Measurements from ENCODE around the gene EID3. TPM values are rescaled to one million over a fixed set of nuclear protein-coding genes. Genes with fewer than 3 reads are reported as not detected.

Gene EID3
- polyA plus RNA-seq, 2 donors: 0.74 to 1.0 TPM

- 50% methylated on average over 5 of the region's 5 CpGs for WGBS, 2 donors
- H3K36me3 ChIP-seq (ENCODE audit: control insufficient read depth in 2 of 2, insufficient read depth in 2 of 2, low read length in 1 of 2): no peaks in the 10 kb centered on the region
- no peaks in the 10 kb centered on the region for H3K4me1 ChIP-seq (ENCODE audit: control insufficient read depth in 2 of 2, insufficient read depth in 2 of 2, low read length in 1 of 2)
- no peak overlapping the region for H3K27ac ChIP-seq (ENCODE audit: low read depth in 2 of 2, low read length in 1 of 2)
- H3K27me3 ChIP-seq (ENCODE audit: control insufficient read depth in 1 of 2, insufficient read depth in 2 of 2, low read length in 2 of 2): no peaks in the 10 kb centered on the region
- no peaks in the 10 kb centered on the region for H3K9me3 ChIP-seq (ENCODE audit: control insufficient read depth in 2 of 2, insufficient read depth in 1 of 2, low read depth in 1 of 2, low read length in 1 of 2)
- no peak overlapping the region for H3K4me3 ChIP-seq (ENCODE audit: low read depth in 1 of 2, low read length in 2 of 2)
Measured at GRCh38 chr12:104275689-104276088, 27.9 kb upstream of the EID3 start.

DNA sequence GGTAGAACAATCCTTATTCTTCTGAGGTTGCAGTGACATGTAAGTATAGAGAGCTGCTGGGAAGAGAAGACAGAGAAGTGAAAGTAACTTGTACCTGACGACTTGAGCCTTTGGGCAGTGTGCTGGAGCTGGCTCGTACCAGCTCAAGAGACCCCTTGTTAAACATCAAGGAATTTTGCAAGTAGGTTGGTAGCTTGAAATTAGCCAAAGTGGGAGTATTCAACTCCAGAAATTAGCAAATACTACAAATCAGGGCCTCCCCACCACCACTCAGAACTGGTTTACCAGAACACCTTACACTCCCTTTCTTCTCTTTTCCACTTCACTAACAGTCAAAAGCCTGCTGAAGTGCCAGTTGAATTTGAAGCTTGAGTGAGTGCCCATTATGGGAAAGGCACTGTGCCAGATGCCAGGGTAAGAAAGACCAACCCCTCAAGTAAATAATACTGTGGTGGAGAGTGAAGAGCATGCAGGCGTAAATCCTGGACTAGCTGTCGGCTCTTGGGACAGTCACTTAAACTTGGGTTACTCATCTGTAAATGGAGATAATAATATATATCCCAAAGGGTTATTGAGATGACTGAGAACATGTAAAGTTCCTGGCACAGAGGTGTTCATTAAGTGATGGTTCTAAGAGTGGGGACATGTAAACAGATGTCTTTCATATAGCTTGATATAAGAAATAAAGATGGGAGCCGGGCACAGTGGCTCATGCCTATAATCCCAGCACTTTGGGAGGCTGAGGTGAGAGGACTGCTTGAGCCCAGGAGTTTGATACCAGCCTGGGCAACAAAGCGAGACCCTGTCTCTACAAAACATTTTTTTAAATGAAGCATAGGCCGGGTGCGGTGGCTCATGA lies 27.0 kb upstream of the EID3 start:
- Histone ChIP-seq H3K4me3 (ENCODE audit: low read depth in 1 of 2, low read length in 2 of 2) (peak overlapping the region in 1 of 2 donors; percentile 23), H3K36me3 (ENCODE audit: control insufficient read depth in 2 of 2, insufficient read depth in 2 of 2, low read length in 1 of 2) (no peaks in the 10 kb centered on the region), H3K27ac (ENCODE audit: low read depth in 2 of 2, low read length in 1 of 2) (peak overlapping the region; percentile 44 to 57), H3K9me3 (ENCODE audit: control insufficient read depth in 2 of 2, insufficient read depth in 1 of 2, low read depth in 1 of 2, low read length in 1 of 2) (no peaks in the 10 kb centered on the region), H3K27me3 (ENCODE audit: control insufficient read depth in 1 of 2, insufficient read depth in 2 of 2, low read length in 2 of 2) (no peaks in the 10 kb centered on the region), H3K4me1 (ENCODE audit: control insufficient read depth in 2 of 2, insufficient read depth in 2 of 2, low read length in 1 of 2) (no peaks in the 10 kb centered on the region)
- WGBS, 2 donors: 65 to 71% methylated on average over 8 of the region's 8 CpGs

GRCh38 chr12:104279164-104279563 lies 24.4 kb upstream of the EID3 start:
- Histone ChIP-seq H3K27ac (ENCODE audit: low read depth in 2 of 2, low read length in 1 of 2) (no peak overlapping the region), H3K27me3 (ENCODE audit: control insufficient read depth in 1 of 2, insufficient read depth in 2 of 2, low read length in 2 of 2) (no peaks in the 10 kb centered on the region), H3K4me3 (ENCODE audit: low read depth in 1 of 2, low read length in 2 of 2) (no peak overlapping the region), H3K9me3 (ENCODE audit: control insufficient read depth in 2 of 2, insufficient read depth in 1 of 2, low read depth in 1 of 2, low read length in 1 of 2) (no peaks in the 10 kb centered on the region), H3K36me3 (ENCODE audit: control insufficient read depth in 2 of 2, insufficient read depth in 2 of 2, low read length in 1 of 2) (no peaks in the 10 kb centered on the region), H3K4me1 (ENCODE audit: control insufficient read depth in 2 of 2, insufficient read depth in 2 of 2, low read length in 1 of 2) (no peaks in the 10 kb centered on the region)

DNA sequence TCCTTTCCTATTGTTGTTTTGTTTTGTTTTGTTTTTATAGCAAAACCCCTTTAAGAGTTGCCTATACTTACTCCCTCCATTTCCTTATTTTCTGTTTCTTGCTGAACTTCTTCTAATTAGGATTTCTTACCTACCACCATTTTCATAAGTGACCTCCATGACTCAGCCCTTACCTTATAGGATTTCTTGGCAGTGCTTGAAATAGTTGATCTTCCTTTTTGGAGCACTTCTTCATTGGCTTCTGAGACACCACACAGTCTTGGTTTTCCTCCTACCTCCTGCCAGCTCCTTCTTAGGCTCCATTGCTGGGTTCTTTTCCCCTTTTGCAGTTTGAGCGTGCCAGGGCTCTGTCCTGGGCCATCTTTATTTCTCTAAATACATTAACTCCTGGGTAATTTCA lies 23.4 kb upstream of the EID3 start:
- 91 to 98% methylated on average over 1 of the region's 1 CpG for WGBS, 2 donors
- Histone ChIP-seq H3K36me3 (ENCODE audit: control insufficient read depth in 2 of 2, insufficient read depth in 2 of 2, low read length in 1 of 2) (no peaks in the 10 kb centered on the region), H3K27ac (ENCODE audit: low read depth in 2 of 2, low read length in 1 of 2) (no peak overlapping the region)

DNA sequence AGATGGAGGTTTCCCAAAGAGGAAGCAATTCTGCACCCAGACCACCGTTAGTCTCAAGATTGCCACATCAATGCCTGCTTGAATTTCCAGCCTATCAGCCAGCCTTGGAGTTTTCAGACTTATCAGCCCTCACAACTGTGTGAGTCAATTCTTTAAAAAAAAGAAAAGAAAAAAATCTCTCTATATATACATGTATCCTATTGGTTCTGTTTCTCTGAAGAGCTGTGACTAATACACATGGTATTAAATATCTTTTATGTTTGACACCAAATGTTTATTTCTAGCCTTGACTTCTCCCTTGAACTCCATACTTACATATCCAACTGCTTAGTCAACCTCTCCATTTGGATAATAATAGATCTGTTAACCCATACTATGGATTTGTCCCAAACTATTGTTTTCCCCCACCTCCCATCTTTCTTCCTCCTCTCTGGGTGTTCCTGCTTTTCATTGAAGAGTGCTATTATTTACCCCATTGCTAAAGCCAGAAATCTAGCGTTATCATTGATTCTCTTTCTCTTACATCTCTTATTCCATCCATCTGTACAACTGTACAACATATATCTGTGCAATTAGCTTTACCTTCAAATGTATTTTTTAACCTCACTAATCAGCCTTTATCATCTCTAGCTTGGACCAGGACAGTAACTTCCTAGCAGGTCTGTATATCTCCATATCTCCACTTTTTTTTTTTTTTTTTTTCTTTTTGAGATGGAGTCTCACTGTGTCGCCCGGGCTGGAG lies 22.7 kb upstream of the EID3 start:
- Histone ChIP-seq H3K27me3 (ENCODE audit: control insufficient read depth in 1 of 2, insufficient read depth in 2 of 2, low read length in 2 of 2) (no peaks in the 10 kb centered on the region), H3K9me3 (ENCODE audit: control insufficient read depth in 2 of 2, insufficient read depth in 1 of 2, low read depth in 1 of 2, low read length in 1 of 2) (no peaks in the 10 kb centered on the region), H3K4me3 (ENCODE audit: low read depth in 1 of 2, low read length in 2 of 2) (no peak overlapping the region), H3K36me3 (ENCODE audit: control insufficient read depth in 2 of 2, insufficient read depth in 2 of 2, low read length in 1 of 2) (no peaks in the 10 kb centered on the region), H3K27ac (ENCODE audit: low read depth in 2 of 2, low read length in 1 of 2) (no peak overlapping the region), H3K4me1 (ENCODE audit: control insufficient read depth in 2 of 2, insufficient read depth in 2 of 2, low read length in 1 of 2) (peaks cover 0 to 2% of the 10 kb centered on the region in 2 donors)
- WGBS, 2 donors: 71% methylated on average over 4 of the region's 4 CpGs

More for the DNA sequence above, 23.4 kb upstream of the EID3 start:
- no peaks in the 10 kb centered on the region for H3K27me3 ChIP-seq (ENCODE audit: control insufficient read depth in 1 of 2, insufficient read depth in 2 of 2, low read length in 2 of 2)
- no peak overlapping the region for H3K4me3 ChIP-seq (ENCODE audit: low read depth in 1 of 2, low read length in 2 of 2)
- no peaks in the 10 kb centered on the region for H3K4me1 ChIP-seq (ENCODE audit: control insufficient read depth in 2 of 2, insufficient read depth in 2 of 2, low read length in 1 of 2)
- H3K9me3 ChIP-seq (ENCODE audit: control insufficient read depth in 2 of 2, insufficient read depth in 1 of 2, low read depth in 1 of 2, low read length in 1 of 2): no peaks in the 10 kb centered on the region

DNA sequence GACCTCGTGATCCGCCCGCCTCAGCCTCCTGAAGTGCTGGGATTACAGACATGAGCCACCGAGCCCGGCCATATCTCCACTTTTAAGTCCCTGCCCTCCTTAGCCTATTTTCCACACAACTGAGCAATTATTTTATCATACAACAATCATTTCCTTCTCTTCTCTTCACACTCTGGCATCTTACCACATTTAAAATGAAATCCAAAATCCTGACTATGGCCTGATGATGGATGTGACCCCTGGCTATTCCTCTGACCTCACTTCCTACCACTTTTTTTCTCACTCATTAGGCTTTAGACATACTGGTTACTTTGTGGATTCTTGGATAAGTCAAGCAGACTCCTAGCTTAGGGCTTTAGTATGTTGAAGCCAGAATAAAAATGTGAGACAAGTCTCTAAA lies 21.9 kb upstream of the EID3 start:
- H3K27ac ChIP-seq (ENCODE audit: low read depth in 2 of 2, low read length in 1 of 2): no peak overlapping the region
- H3K9me3 ChIP-seq (ENCODE audit: control insufficient read depth in 2 of 2, insufficient read depth in 1 of 2, low read depth in 1 of 2, low read length in 1 of 2): no peaks in the 10 kb centered on the region
- no peaks in the 10 kb centered on the region for H3K27me3 ChIP-seq (ENCODE audit: control insufficient read depth in 1 of 2, insufficient read depth in 2 of 2, low read length in 2 of 2)
- no peak overlapping the region for H3K4me3 ChIP-seq (ENCODE audit: low read depth in 1 of 2, low read length in 2 of 2)
- H3K36me3 ChIP-seq (ENCODE audit: control insufficient read depth in 2 of 2, insufficient read depth in 2 of 2, low read length in 1 of 2): no peaks in the 10 kb centered on the region
- peaks cover 0 to 2% of the 10 kb centered on the region in 2 donors for H3K4me1 ChIP-seq (ENCODE audit: control insufficient read depth in 2 of 2, insufficient read depth in 2 of 2, low read length in 1 of 2)
- WGBS, 2 donors: 90 to 96% methylated on average over 5 of the region's 5 CpGs

DNA sequence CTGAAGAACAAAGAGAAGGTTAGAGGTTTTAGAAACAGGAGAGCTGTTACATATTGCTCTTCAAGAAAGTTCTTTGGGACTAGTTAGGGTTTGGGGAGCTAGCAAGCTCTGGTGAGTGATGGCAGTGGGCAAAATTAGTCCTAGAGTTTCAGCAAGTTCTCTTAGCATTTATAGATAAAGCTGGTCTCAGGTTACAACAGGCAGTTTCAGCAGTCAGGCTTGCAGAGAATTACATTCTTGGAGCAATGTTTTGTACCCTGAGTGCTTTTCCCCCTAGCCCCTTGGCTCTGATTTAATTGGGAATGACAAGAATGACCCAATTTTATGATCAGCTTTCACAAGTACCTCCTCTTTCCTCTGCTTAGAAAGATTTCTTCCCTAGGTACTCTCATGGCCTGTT lies 21.4 kb upstream of the EID3 start:
- Histone ChIP-seq H3K4me3 (ENCODE audit: low read depth in 1 of 2, low read length in 2 of 2) (no peak overlapping the region), H3K36me3 (ENCODE audit: control insufficient read depth in 2 of 2, insufficient read depth in 2 of 2, low read length in 1 of 2) (no peaks in the 10 kb centered on the region), H3K4me1 (ENCODE audit: control insufficient read depth in 2 of 2, insufficient read depth in 2 of 2, low read length in 1 of 2) (peaks cover 0 to 2% of the 10 kb centered on the region in 2 donors), H3K9me3 (ENCODE audit: control insufficient read depth in 2 of 2, insufficient read depth in 1 of 2, low read depth in 1 of 2, low read length in 1 of 2) (no peaks in the 10 kb centered on the region), H3K27ac (ENCODE audit: low read depth in 2 of 2, low read length in 1 of 2) (no peak overlapping the region), H3K27me3 (ENCODE audit: control insufficient read depth in 1 of 2, insufficient read depth in 2 of 2, low read length in 2 of 2) (no peaks in the 10 kb centered on the region)

GRCh38 chr12:104285740-104286515 lies 17.6 kb upstream of the EID3 start:
- H3K27me3 ChIP-seq (ENCODE audit: control insufficient read depth in 1 of 2, insufficient read depth in 2 of 2, low read length in 2 of 2): no peaks in the 10 kb centered on the region
- no peak overlapping the region for H3K4me3 ChIP-seq (ENCODE audit: low read depth in 1 of 2, low read length in 2 of 2)
- H3K9me3 ChIP-seq (ENCODE audit: control insufficient read depth in 2 of 2, insufficient read depth in 1 of 2, low read depth in 1 of 2, low read length in 1 of 2): no peaks in the 10 kb centered on the region
- peak overlapping the region; percentile 97 to 98 for H3K27ac ChIP-seq (ENCODE audit: low read depth in 2 of 2, low read length in 1 of 2)
- no peaks in the 10 kb centered on the region for H3K36me3 ChIP-seq (ENCODE audit: control insufficient read depth in 2 of 2, insufficient read depth in 2 of 2, low read length in 1 of 2)
- 37 to 43% methylated on average over 3 of the region's 3 CpGs for WGBS, 2 donors
- H3K4me1 ChIP-seq (ENCODE audit: control insufficient read depth in 2 of 2, insufficient read depth in 2 of 2, low read length in 1 of 2): peaks cover 0 to 2% of the 10 kb centered on the region in 2 donors
